CD4-positive, alpha-beta T cell treated with Interleukin-4 for 4 hours (primary cell): ENCODE results near the gene CTRB1.
"Not testable (repeated sequence)": the region's sequence is repeated elsewhere in the genome, so short reads cannot be mapped to it uniquely, and the experiment has no call there.

Source experiments
- DNase-seq: peaks from one replicate; pipeline ENCODE4 v3.0.0-alpha.2; 2020

CTRB1 gene

DNA sequence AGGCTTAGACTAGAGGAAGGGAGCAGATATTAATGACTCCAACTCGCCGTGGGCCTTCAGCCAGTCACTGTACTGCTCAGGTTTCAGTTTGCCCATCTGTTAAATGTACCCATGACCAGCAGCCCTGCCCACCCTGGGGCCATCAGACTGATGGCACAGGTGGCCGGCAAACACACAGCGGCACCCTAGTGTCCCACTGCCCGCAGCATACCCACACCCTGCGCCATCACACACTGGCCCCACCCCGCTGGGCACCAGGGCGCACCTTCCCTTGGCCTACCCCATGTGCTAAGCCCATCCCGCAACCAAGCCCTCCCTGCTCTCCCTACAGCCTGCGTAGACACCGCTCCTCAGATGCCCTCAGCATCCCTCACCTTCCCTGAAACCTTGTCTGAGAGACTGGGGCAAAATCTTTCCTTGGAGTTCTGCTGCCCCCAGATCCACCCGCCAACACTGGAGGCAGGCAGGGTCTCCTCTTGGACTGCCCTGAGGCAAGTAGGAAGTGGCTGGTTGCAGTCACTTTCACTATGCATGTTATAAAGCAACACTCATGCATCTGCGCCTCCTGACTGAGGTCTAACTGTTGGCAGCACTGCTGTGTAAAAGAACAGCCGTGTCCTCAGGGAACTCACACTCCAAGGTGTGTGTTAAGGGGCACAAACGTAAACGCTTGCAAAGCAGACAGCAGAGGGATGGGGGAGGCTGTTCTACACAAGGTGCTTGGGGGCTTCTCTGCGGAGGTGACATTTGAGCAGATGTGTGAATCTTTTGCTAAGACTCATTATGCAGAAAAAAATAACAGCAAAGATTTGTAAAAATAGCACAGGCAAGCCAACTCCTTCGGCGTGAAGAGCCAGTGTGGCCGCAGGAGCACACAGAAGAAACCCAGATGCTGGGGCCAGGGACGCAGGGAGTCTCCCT is 39.4 kb downstream of the CTRB1 start:
- no peak for DNase-seq

DNA sequence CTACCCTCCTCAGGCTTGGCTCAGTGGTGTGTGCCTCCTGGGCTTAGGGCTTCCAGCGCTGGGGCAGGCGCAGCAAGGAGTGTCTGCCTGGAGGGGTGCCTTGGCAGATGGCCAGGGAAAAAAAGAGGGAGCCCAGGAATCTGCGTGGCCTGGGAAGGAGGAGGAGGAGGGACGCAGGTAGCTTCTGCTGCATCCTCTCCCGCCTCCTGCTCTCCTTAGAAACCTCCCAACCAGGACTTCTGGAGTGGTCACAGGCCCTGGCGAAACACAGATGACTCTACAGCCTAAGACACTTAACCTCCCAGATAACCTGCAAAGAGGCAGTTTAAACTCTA is 40.0 kb downstream of the CTRB1 start:
- no peak for DNase-seq

DNA sequence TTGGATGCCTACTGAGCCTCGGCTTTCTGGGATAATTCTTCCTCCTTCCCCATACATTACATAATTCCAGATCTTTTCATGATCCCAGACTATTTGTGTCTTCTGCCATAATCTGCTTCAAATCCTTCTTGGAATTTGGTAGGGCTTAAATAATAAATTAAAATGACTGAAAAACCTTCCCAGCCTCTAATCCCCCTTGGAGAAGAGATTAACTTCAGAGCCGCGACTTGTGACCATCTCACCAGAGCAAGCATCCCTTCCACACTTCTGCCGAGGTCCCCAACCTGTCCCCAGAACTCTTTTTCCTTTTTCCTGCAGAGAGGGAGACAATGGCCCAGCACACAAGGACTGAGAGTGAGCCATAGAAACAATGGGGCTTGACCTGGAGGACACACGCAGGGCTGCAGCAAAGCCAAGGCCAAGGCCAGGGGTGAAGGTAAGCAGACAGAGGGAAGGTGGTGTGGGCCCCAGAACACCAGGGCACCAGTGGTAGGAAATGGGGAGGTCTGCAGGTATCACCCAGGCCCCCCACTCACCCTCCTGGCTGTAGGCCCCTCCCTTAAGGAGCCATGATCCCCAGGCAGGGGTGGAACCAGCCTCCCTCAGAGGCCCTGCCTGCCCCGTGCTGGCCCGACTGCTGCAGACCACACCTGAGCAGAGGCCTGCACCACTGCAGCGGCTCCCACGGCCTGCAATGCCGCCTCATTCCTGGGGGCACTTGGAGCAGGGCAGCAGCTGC is 42.2 kb downstream of the CTRB1 start:
- no peak for DNase-seq

DNA sequence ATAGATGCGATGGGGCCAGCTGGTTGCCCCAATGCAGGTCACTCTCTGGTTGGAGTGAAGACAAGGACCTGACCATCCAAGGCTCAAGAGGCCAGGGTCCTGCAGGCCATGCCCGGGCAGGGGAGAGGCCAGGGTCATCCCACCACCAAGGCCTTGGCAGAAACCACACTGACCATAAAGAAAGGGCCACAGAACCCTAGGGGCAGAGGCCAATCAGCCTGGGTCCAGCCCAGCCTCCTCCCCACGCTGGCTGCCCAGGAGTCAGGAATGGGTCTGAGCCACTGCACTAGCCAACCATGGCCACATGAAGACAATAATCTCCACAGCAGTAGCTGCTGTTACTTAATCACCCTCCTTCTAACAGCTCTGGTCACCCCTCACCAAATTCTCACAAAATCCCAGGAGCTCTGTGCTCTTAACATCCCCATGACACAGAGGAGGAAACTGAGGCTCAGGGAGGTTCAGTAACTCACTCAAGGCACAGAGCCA is 42.8 kb downstream of the CTRB1 start:
- no peak for DNase-seq

DNA sequence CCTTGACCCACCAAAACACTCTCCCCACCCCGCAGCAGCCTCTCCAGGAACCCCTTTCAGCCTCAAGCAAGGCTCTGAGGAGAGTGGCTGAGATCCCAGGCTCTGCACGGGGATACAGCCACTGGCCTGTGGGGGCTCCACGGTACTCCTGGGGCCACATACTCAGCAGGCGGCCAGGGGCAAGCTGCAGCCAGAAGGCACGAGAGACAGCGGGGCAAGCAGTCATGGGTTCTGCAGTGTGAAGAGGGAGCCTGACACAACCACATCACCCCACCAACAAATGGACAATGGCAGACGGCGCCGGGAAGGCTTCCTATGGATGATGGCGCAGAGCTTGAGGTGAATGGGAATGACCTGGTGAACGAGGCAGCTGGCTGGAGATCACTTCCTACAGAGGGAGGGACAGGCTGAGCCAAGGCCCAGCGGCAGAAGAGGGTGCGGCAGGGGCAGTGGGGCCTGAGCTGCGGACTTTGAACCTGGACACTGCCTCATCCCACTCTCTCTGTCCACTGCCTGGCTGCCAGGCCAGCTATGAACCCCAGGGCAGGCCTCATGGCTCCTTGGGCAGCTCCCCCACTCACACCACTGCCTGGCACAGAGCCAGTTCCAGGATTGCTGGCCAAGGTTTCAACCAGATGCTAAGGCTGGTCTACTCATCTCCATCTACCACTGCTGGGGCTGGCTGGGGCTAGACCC is 43.5 kb downstream of the CTRB1 start:
- DNase-seq, result no peak

DNA sequence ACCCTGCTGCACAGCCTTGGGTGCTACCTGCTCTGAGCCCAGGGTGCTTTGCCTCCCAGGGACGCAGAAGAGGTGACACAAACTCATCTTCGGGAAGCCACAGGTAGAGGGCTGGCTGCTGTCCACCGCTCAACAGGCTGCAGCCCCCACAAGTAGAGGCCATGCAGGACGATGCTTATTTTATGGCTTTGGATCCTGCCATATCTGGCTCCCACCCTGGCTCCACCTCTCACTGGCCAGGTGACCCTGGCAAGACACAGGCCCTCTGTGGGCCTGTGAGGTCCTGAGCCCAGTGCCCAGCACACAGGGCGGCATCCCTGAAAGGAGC is 44.0 kb downstream of the CTRB1 start:
- no peak for DNase-seq

DNA sequence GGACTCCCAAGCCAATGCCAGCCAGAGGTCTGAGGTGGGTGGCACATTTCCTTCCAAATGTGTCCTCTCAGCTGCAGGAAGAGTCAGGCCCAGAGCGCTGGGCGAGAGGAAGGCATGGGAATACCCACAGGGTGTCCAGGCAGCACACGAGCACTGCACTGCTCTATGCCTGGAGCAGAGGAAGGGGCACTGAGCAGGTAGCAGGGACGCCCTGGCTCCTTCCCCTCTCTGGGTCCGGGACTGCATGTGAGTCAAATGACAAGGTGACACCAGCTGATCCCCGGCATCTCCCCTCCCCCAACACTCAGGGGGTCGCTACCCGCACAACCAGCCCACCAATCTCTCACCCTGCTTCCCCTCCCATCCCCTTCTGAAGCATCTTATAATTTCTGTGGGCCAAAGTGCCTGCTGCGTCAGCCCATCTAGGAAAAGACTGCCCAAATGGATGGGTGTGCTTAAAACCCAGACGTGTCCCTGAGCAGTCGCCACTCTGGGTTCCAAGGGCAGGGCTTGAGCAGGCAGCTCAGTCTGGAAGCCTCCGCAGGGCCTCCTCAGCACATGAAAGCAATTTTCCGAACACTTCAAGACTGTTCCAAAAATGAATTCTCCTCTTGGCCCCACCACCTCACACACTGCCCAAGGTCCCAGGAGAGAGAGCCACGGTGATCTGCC is 44.6 kb downstream of the CTRB1 start:
- no peak for DNase-seq

DNA sequence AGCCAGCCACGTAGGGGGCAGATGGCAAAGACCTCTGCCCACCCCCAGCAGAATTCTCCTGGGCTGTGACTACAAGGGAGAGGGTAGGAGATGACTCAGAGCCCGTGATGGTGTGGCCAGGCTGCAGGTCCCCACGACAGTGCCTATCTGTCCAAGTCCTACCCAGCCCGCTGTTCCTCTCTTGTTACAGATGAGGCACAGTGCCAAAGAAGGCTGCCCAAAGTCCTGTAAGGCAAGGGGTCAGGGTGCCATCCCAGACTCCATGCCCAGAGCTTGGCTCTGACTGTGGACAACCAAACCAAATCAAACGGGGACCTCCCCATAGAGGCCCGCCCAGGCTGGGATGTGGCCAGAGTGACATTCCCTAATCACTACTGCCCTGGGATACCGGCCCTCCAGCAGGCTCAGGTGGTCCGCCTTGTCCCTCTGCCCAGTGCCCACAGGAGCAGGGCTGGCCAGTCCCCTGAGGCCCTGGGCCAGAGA is 45.2 kb downstream of the CTRB1 start:
- no peak for DNase-seq

DNA sequence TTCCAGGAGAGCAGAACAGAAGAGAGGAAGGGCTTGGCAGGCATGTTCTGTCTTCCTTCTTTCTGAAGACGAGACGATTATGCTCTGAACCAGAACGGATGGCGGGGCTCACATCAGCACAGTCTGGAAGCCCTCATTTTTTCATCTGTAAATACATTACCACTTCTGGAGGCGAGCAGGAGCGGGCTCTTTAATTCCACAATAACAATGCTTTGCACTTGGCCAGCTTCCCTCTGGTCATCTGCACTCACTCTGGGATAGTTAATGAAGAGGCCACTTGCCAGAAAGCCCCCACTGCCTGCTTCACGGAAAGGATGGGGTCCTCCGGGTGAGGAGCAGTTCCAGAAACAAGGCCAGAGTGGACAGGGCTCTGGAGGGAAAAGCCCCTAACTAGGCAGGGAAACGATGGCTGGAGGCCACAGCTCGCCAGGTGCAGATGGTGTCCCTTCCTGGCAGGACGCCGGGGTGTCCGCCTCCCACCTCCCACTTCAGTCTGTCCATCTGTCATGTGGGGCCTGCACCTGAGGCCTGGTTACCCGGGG is 45.7 kb downstream of the CTRB1 start:
- DNase-seq, result no peak

DNA sequence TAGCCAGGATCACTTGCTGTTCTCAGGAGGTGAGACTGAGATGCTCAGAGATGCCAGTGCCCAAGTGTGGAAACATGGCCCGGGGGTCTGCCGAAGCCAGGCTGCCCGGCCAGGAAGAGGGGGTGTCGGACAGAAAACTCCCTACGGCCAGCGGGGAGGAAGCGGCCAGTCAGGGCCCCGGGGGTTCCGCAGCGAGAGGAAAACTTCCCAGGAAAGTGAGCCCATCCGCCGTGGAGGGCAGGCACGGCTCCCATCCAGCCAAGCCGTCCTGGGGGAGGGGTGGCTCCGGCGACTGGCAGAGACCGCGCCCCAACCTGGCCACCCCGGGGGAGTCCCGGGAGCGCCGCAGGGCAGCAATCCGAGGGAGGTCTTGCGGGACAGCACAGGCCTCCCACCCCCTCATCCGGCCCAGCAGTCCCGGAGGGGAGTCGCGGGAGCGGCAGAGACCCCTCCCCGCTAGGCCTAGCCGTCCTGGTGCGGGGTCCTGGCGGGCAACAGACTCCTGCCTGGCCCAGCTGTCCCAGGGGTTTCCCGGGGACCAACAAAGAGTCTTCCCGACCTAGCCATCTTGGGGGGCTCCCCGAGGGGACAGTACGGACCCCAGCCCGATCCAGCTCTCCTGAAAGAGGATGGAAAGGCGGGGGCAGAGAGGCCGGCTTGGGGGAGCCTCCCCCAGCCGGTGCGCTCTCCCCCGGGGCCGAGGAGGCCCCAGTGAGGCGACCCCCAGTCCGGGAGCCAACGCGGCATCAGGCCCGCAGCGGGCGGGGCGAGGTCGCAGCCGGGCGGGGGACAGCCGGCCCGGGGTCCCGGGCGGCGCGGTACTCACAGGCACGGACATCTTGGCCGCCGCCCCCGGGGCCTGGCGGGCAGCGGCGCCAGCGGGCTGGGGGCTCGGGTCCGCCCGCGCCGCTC is 46.5 kb downstream of the CTRB1 start:
- DNase-seq, result no peak

DNA sequence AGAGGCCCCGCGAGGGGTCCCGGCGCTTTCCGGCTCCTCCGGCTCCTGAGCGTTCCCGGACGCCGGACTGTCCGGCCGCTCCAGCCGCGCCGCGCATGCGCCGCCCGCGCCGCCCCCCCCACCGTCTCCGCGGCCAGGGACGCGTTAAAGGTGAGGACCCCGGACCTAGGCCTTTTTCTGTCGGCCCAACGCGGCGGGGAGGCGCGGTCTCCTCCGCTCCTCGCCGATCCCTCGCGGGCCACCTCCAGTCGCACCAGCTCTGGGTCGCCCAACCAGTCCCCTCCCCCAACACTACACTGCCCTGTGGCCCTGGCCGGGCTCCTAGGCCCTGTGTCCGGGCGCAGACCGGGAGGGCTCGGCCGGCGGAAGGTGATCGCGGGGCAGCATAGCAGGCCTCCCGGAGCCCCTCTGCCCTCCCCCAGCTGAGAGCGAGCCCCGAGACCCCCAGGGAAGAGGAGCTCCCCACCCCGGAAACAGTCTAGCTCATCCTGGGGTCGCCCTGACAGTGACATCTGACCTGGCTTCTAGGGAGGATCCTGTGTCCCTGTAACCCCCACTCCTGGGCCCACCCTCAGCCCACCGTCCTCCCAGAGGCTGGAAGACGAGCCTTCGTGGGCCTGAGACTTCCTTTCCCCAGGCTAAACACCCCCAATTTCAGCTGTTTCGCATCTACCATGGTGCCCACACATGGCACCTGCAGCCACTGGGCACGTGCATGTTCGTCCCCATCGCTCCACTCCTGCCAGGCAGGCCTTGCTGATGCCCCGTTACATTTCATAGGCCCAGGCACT is 47.3 kb downstream of the CTRB1 start:
- no peak for DNase-seq

DNA sequence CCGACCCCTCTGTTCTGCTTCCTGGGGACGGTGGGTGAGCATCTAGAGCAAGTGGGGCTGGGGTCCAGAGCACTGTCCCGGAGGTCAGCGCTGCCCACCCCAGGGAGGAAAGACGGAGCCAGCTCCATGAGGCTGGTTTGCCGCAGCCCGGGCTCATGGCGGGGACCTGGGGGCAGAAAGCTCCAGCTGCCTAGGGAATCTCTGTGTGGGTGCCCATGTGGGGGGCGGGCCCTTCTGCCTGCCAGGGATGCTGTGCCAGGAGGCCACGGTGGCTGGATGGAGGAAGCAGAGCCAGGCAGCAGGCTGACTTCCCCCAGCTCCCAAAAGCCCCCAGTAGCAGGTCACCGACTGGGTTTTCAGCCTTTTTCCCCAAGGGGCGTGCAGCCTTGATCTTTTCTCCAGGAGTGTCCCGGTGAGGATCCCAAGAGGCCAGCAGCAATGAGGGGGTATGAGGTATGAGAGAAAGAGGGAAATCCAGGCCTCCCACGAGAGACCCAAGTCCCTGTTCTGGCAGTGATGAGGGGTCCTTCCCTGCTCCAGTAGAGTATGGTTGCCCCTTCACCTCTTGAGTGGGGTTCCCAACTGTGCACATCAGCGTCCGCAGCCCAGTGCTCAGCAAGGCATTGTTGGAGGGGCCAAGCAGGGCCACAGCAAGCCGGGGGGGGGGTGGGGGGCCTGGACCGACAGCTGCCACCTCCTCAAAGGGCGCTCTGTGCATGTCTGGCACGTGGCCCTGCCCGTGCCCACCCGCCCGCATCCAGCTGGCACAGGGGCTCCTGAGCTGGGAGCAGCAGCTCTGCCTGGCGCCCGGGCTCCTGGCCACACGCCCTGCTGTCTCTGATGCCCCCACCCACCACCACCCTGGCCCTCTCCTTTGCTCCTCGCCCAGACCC is 48.2 kb downstream of the CTRB1 start:
- DNase-seq, result no peak

DNA sequence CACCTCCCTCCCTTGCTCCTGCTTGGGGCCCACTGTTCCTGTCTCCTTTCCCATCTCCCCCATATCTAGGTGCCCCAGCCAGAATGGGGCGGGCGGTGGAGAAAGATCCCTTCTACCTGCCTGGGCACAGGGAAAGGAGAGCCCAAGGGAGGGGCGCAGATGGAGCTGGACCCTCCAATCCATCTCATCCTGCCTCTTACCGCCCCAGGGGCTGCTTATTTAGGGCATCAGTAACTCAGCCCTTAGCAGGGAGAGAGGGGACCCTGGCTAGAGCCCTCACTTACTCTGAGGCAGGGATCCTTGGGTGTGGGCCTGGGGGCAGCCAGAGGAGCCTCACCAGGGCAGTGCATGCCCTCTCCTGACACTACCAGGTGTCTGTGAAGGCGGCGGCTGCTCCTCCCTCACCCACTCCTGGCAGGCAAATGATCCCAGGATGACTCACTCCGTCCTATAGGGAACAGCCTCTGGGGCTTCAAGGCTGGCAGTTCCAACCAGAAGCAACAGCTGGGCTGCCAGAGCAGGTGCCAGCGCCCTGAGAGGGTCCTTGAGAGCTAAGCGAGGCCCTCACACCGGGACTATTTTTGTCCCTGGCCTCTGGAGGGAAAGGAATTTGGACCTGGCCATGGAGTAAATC is 49.0 kb downstream of the CTRB1 start:
- DNase-seq, result no peak

DNA sequence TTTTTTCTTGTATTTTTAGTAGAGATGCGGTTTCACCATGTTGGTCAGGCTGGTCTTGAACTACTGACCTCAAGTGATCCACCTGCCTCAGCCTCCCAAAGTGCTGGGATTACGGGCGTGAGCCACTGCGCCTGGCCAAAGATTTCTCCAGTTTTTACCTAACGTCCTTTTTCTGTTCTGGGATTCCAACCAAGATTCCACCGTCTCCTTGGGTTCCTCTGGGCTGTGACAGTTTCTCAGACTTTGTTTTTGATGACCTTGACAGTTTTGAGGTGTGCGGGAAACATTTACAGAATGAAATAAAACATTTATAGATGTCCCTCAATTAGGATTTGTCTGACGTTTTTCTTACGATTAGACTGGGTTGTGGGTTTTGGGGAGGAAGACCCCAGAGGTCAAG is 50.6 kb downstream of the CTRB1 start:
- not testable (repeated sequence) for DNase-seq

DNA sequence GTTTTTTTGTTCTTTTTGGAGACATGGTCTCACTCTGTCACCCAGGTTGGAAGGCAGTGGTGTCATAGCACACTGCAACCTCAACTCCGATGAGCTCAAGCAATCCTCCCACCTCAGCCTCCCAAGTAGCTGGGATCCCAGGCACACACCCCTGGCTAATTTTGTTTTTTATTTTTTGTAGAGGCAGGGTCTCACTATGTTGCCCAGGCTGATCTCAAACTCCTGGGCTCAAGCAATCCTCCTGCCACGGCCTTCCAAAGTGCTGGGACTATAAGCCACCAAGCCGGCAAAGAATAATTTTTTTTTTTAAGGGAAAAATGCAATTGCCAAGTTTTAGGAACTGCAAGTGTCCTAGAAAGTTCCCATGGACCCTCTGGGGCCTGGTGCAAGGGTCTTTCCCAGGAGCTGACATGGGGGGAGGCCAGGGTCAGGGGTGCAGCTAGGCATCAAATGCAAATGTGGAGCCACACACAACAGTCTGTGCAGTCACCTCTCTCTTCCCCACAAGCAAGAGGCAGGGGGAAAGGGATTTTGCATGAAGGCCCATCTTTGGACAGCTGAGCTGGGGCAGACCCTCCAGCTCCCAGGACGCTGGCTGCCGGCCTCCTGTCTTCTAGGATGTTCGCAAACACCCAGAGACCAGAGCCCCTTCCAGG is 52.8 kb downstream of the CTRB1 start:
- DNase-seq, result no peak

DNA sequence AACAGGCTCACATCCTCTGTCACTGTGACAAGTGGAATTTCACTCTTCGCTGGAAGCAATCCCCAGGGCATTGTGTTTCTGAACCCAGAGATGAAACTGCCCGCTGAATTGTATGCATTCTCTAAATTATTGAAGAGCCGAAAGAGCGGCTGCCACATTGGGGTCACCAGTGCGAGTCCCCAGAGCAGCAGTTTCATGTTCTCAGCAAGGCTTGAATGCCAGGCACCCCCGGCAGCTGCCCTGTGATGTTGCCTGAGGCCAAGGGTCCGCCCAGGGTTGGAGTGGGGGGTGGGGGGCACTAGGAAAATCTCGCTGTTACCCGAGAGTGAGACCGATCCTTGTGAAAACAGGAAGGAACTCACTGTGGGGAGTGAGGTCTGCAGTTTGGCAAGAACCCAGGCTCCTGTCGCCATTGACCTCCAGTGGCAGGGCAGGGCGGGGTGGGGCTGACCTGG is 53.3 kb downstream of the CTRB1 start:
- DNase-seq, result no peak

DNA sequence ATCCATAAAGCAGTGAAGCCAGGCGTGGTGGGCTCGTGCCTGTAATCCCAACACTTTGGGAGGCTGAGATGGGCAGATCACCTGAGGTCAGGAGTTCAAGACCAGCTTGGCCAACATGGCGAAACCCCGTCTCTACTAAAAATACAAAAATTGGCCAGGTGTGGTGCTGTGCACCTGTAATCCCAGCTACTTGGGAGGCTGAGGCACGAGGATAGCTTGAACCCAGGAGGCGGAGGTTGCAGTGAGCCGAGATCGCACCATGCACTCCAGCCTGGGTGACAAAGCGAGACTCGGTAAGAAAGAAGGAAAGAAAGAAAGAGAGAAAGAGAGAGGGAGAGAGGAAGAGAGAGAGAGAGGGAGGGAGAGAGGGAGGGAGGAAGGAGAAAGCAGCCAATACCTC is 53.8 kb downstream of the CTRB1 start:
- DNase-seq, result not testable (repeated sequence)
